ENCODE measurements around the gene HTRA1.

The HTRA1 gene

DNA sequence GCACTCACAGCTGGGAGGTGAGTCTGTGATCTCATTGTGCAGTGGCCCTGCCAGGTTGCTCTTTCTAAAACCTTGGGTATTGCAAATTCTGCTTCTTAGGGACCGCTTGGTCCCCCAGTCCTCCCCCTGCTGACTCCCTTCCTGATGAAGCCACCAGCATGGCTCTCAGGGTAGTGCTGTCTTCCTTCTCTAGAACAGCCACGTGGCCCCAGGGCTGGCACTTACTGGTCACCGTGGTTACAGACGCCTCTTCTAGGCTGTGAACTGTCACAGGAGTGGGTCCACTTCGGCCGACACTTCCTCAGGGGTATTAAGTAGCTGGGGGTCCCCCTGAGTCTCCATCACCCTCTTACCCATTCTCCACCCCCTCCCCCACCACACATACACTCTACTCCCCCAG lies 2.7 kb upstream of the HTRA1 start:
- ChIA-PET POLR2A (ENCODE audit: low non-redundant PET) (no interaction called here), CTCF (no interaction called here)
- peak overlapping the region; percentile 98; the same call in 1 of the 2 replicates for H3K27ac ChIP-seq
- TF ChIP-seq, protein P1, sequence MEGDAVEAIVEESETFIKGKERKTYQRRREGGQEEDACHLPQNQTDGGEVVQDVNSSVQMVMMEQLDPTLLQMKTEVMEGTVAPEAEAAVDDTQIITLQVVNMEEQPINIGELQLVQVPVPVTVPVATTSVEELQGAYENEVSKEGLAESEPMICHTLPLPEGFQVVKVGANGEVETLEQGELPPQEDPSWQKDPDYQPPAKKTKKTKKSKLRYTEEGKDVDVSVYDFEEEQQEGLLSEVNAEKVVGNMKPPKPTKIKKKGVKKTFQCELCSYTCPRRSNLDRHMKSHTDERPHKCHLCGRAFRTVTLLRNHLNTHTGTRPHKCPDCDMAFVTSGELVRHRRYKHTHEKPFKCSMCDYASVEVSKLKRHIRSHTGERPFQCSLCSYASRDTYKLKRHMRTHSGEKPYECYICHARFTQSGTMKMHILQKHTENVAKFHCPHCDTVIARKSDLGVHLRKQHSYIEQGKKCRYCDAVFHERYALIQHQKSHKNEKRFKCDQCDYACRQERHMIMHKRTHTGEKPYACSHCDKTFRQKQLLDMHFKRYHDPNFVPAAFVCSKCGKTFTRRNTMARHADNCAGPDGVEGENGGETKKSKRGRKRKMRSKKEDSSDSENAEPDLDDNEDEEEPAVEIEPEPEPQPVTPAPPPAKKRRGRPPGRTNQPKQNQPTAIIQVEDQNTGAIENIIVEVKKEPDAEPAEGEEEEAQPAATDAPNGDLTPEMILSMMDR (conservative IDR thresholded peaks at IDR 0.05; ENCODE audit: low read depth): no peak
- no peak for DNase-seq (ENCODE audit: low spot score)

DNA sequence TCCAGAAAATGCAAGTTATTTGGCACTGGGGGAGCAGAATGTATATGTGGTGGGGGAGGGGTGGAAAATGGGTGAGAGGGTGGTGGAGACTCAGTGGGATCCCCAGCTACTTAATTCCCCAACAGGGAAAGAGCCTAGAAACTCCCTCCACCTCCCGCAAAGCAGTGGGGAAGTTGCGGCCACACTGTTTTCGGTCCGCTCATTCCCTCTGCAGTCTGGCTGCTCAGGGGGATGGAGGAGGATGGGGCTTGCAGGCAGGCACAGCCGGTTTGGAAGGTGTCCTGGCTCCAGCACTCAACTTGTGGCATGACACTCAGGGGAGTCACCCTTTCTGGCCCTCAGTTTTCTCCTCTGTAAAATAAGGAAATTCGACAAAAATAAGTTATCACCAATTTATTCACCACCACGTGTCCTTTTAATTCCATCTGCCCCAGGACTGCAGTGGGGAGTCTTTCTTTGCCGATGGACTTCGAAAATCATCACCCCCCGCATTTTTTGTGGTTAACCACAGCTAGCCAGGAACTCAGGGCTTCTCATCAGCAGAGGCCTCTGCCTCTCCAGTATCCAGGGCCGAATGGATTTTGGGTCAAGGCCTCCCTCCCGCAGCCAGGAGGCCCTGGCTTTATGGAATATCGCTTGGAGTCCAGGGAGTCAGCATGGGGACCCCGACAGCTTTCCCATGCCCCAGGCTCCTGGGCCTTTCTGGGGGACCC lies 1.6 kb upstream of the HTRA1 start:
- CTCF ChIA-PET: interaction anchor here (1.8 kb wide), 1 partner anchor 106 kb away, joined by 5 read pairs; no protein-coding TSS in a partner anchor
- no peak for DNase-seq (ENCODE audit: low spot score)
- peak overlapping the region; percentile 98 for H3K27ac ChIP-seq

DNA sequence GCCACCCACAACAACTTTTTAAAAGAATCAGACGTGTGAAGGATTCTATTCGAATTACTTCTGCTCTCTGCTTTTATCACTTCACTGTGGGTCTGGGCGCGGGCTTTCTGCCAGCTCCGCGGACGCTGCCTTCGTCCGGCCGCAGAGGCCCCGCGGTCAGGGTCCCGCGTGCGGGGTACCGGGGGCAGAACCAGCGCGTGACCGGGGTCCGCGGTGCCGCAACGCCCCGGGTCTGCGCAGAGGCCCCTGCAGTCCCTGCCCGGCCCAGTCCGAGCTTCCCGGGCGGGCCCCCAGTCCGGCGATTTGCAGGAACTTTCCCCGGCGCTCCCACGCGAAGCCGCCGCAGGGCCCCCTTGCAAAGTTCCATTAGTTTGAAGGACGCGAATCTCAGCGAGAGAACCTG lies 461 bp upstream of the HTRA1 start:
- DNase-seq (ENCODE audit: low spot score): no peak
- POLR2A ChIA-PET (ENCODE audit: low non-redundant PET): no interaction called here
- peak overlapping the region; percentile 98 for H3K27ac ChIP-seq
- TF ChIP-seq, protein P1 (conservative IDR thresholded peaks at IDR 0.05; ENCODE audit: low read depth): no peak
- CTCF ChIA-PET: interaction anchor here (0.6 to 1.8 kb wide), 2 partner anchors 16 to 105 kb away, joined by 3 to 5 read pairs; no protein-coding TSS in a partner anchor

More for the DNA sequence above, 1.6 kb upstream of the HTRA1 start:
- POLR2A ChIA-PET (ENCODE audit: low non-redundant PET): no interaction called here
- TF ChIP-seq, protein P1 (conservative IDR thresholded peaks at IDR 0.05; ENCODE audit: low read depth): no peak

DNA sequence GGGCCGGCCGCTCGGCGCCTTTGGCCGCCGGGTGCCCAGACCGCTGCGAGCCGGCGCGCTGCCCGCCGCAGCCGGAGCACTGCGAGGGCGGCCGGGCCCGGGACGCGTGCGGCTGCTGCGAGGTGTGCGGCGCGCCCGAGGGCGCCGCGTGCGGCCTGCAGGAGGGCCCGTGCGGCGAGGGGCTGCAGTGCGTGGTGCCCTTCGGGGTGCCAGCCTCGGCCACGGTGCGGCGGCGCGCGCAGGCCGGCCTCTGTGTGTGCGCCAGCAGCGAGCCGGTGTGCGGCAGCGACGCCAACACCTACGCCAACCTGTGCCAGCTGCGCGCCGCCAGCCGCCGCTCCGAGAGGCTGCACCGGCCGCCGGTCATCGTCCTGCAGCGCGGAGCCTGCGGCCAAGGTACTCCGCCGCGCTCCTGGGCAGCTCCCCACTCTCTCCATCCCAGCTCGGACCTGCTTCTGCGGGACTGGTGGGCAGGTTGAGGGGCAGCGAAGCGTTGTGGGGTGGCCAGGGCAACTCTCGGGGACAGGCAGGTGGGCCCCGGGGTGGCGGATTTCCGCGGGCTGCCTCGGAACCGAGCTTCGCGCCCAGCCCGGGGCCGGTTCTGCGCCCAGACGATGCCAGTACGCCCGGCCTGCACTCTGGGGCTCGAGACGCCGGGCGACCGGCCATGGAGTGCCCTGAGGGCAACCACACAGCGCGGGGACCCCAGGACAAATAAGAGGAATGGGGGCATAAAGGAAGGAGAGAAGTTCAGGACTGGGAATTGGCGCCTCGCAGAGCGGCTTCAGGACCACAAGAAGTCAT lies 578 bp downstream of the HTRA1 start:
- peak; percentile 28 for DNase-seq (ENCODE audit: low spot score)
- H3K27ac ChIP-seq: peak overlapping the region; percentile 98
- POLR2A ChIA-PET (ENCODE audit: low non-redundant PET): interaction anchor here (1.1 kb wide), 1 partner anchor 29 kb away, joined by 3 read pairs; no protein-coding TSS in a partner anchor
- TF ChIP-seq, protein P1 (conservative IDR thresholded peaks at IDR 0.05; ENCODE audit: low read depth): no peak
- CTCF ChIA-PET: interaction anchor here (0.7 to 1.6 kb wide), 2 partner anchors 14 to 103 kb away, joined by 3 to 9 read pairs; no protein-coding TSS in a partner anchor

DNA sequence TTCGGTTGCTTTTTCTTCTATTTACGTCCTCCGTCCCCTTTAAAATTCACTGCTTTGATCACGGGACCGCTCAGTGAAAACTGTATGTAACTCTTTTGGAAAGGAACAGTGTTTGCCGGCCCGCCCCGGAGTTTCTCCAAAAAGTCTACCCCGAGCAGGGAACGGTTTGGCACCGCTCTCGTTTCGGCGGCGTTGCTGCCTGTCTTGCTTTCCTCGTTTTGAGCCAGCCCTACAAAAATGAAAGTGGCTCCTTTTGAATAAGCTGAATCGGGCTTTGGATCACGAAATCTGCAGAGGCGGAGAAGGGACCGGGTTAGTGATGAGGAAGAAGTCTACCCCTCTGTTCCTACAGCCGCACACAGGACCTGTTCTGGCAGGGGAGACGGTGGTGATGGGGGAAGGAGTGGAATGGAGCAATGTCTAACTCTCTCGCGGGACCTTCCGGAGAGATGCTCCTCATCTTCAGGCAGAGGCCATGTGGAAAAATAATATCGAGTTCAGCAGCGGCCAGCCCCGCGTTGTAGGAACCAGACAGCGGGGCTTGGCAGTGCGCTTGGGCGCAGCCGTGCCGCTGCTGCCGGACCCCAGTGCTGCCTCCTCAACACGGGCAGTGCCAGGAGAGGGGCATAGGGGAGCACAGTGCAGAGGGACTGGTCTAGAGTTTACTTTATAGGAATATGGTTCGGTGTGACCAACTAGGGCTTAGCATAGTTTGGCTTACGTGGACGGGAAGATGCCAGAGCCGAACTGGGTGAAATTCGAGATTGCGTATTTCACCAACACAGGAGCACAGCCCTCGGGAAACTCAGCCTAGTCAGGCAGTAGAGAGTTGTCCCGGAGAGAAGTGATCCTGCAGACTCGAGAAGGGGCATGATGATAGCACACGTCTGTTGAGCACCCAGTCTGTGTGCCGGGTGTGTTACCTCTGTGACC lies 1.4 kb downstream of the HTRA1 start:
- POLR2A ChIA-PET (ENCODE audit: low non-redundant PET): interaction anchor here (1.1 kb wide), 1 partner anchor 28 kb away, joined by 3 read pairs; no protein-coding TSS in a partner anchor
- TF ChIP-seq, protein P1 (conservative IDR thresholded peaks at IDR 0.05; ENCODE audit: low read depth): no peak
- peak overlapping the region; percentile 98 for H3K27ac ChIP-seq
- CTCF ChIA-PET: interaction anchor here (0.5 to 1.6 kb wide), 5 partner anchors 13 to 349 kb away, joined by 3 to 9 read pairs (median 3); no protein-coding TSS in a partner anchor
- DNase-seq (ENCODE audit: low spot score): peak; percentile 34

Measured in RWPE1 (cell line).